Esophagus squamous epithelium (tissue), 5 donors: Measurements from ENCODE around the gene TMEM140. TPM values are rescaled to one million over a fixed set of nuclear protein-coding genes. Genes with fewer than 3 reads are reported as not detected.

Experiments
- DNase-seq: peaks from one replicate; lab custom pipeline; 2025; lab: John Stamatoyannopoulos, UW
- H3K27ac ChIP-seq, 4 donors: fragments of 200-600 bp; sonication (generic); one replicate each; pipeline ENCODE4 v1.5.1; 2016 to 2019; ENCODE audit warnings: mild to moderate bottlenecking in 1 of 4
- H3K27me3 ChIP-seq, 4 donors: fragments of 200-600 bp; sonication (generic); 1 replicate in 3 of 4; 2 replicates in 1 of 4; pipeline versions ENCODE4 v1.5.1 to v1.6.0; 2017 to 2021; ENCODE audit warnings: antibody characterized with exemption in 1 of 4
- H3K36me3 ChIP-seq, 3 donors: fragments of 200-600 bp; sonication (generic); one replicate each; pipeline ENCODE4 v1.5.1; 2016 to 2019
- H3K4me1 ChIP-seq, 3 donors: fragments of 200-600 bp; sonication (generic); one replicate each; pipeline ENCODE4 v1.5.1; 2017 to 2019
- H3K4me3 ChIP-seq, 4 donors: fragments of 200-600 bp; sonication (generic); 1 replicate in 3 of 4; 2 replicates in 1 of 4; pipeline ENCODE4 v1.5.1; 2016 to 2019; ENCODE audit warnings: mild to moderate bottlenecking in 2 of 4, moderate library complexity in 1 of 4
- H3K9me3 ChIP-seq, 3 donors: fragments of 200-600 bp; sonication (generic); one replicate each; pipeline ENCODE4 v1.5.1; 2016 to 2019
- CTCF ChIP-seq, 6 experiments: fragments of 450-650 bp in 4 of 6; fragments of 200-600 bp in 2 of 6; sonication (generic) in 2 of 6; IDR thresholded peaks; one replicate each; pipeline ENCODE4 v1.5.1; 2016 to 2019; ENCODE audit warnings: antibody characterized with exemption in 6 of 6, mild to moderate bottlenecking in 4 of 6, moderate library complexity in 4 of 6
- POLR2A ChIP-seq, 4 donors: fragments of 450-650 bp; IDR thresholded peaks; one replicate each; pipeline ENCODE4 v1.6.1; 2017; ENCODE audit warnings: antibody characterized with exemption in 4 of 4, mild to moderate bottlenecking in 4 of 4, moderate library complexity in 3 of 4
- WGBS, 2 donors: methylation state at CpG; one replicate each; pipeline ENCODE4 v1.1.5; 2018; 5-methylcytosine and 5-hydroxymethylcytosine counted together
- intact Hi-C: fragments of 100-400 bp; cut with DNase I; formaldehyde crosslinking; loops from one replicate; pipeline ENCODE4 v1.15.0; 2022
- total RNA-seq, 4 donors: library from RNA; depleted of rRNA; stranded (reverse); fragments of >200 nt; gene quantifications; one replicate each; pipeline ENCODE4 v1.1.0, GENCODE V29; 2016
- donor health status: DM: yes; HTN: yes; CAD: no.

TMEM140 gene
- total RNA-seq, 4 donors from 2014 or later: 0.57 to 9.5 (median 5.2) TPM

- no peak for TF ChIP-seq CTCF (IDR thresholded peaks at IDR 0.05)
- TF ChIP-seq POLR2A (IDR thresholded peaks at IDR 0.05): no peak
- peaks cover 3 to 61% (median 28%) of the 10 kb centered on the region in 3 donors for H3K4me1 ChIP-seq
- H3K27ac ChIP-seq: peak overlapping the region; percentile 40 to 63 (median 50)
- intact Hi-C loops: no loop called here
- 55 to 60% methylated on average over 7 to 9 of the region's 10 CpGs for WGBS, 2 donors
- DNase-seq: no peak
- H3K9me3 ChIP-seq: no peaks in the 10 kb centered on the region
- H3K36me3 ChIP-seq: peaks cover 29 to 100% (median 38%) of the 10 kb centered on the region in 3 donors
- no peaks in the 10 kb centered on the region for H3K27me3 ChIP-seq
- no peak overlapping the region for H3K4me3 ChIP-seq
These were observed 45.8 kb downstream of the TMEM140 start for GRCh38 chr7:135193615-135194081.

- intact Hi-C loops: no loop called here
- no peaks in the 10 kb centered on the region for H3K9me3 ChIP-seq
- H3K4me1 ChIP-seq: peaks cover 3 to 51% (median 24%) of the 10 kb centered on the region in 3 donors
- DNase-seq: no peak
- no peak for TF ChIP-seq POLR2A (IDR thresholded peaks at IDR 0.05)
- no peak for TF ChIP-seq CTCF (IDR thresholded peaks at IDR 0.05)
- 69 to 81% methylated on average over 8 to 12 of the region's 12 CpGs for WGBS, 2 donors
- no peak overlapping the region for H3K4me3 ChIP-seq
- H3K27ac ChIP-seq: peak overlapping the region in 2 of 4 donors; percentile 20 to 53
- H3K27me3 ChIP-seq: no peaks in the 10 kb centered on the region
- H3K36me3 ChIP-seq: peaks cover 33 to 100% (median 38%) of the 10 kb centered on the region in 3 donors
These were observed 46.7 kb downstream of the TMEM140 start for GRCh38 chr7:135194494-135195095.

GRCh38 chr7:135195156-135195555 lies 47.3 kb downstream of the TMEM140 start:
- peaks cover 34 to 100% (median 39%) of the 10 kb centered on the region in 3 donors for H3K36me3 ChIP-seq
- DNase-seq: no peak
- peaks cover 3 to 47% (median 24%) of the 10 kb centered on the region in 3 donors for H3K4me1 ChIP-seq
- H3K27ac ChIP-seq: no peak overlapping the region
- no peak overlapping the region for H3K4me3 ChIP-seq
- TF ChIP-seq POLR2A (IDR thresholded peaks at IDR 0.05): no peak
- TF ChIP-seq CTCF (IDR thresholded peaks at IDR 0.05): no peak
- H3K9me3 ChIP-seq: no peaks in the 10 kb centered on the region
- no peaks in the 10 kb centered on the region for H3K27me3 ChIP-seq
- WGBS, 2 donors: 44 to 79% methylated on average over 4 of the region's 4 CpGs
- intact Hi-C loops: no loop called here

GRCh38 chr7:135195968-135196629 lies 48.2 kb downstream of the TMEM140 start:
- TF ChIP-seq CTCF (IDR thresholded peaks at IDR 0.05): no peak
- no peak for TF ChIP-seq POLR2A (IDR thresholded peaks at IDR 0.05)
- no peak for DNase-seq
- Histone ChIP-seq H3K27me3 (no peaks in the 10 kb centered on the region), H3K4me3 (no peak overlapping the region), H3K36me3 (peaks cover 34 to 100% (median 39%) of the 10 kb centered on the region in 3 donors), H3K4me1 (peaks cover 0 to 47% (median 27%) of the 10 kb centered on the region in 3 donors), H3K9me3 (no peaks in the 10 kb centered on the region), H3K27ac (no peak overlapping the region)
- intact Hi-C loops: no loop called here
- WGBS, 2 donors: 41% methylated on average over 10 of the region's 14 CpGs; no CpG with 5 or more reads in 1 of the 2 donors

GRCh38 chr7:135197343-135197742 lies 49.5 kb downstream of the TMEM140 start:
- intact Hi-C loops: no loop called here
- no peak for DNase-seq
- H3K36me3 ChIP-seq: peaks cover 34 to 100% (median 39%) of the 10 kb centered on the region in 3 donors
- H3K9me3 ChIP-seq: no peaks in the 10 kb centered on the region
- TF ChIP-seq CTCF (IDR thresholded peaks at IDR 0.05) (no peak), POLR2A (IDR thresholded peaks at IDR 0.05) (no peak)
- no peak overlapping the region for H3K4me3 ChIP-seq
- 92 to 100% methylated on average over 2 of the region's 2 CpGs for WGBS, 2 donors
- H3K27ac ChIP-seq: no peak overlapping the region
- no peaks in the 10 kb centered on the region for H3K27me3 ChIP-seq
- peaks cover 0 to 53% (median 24%) of the 10 kb centered on the region in 3 donors for H3K4me1 ChIP-seq
